SK-N-SH (cell line): Measurements from ENCODE around the gene ZNF597. TPM values are rescaled to one million over a fixed set of nuclear protein-coding genes. Genes with fewer than 3 reads are reported as not detected.
A peak's percentile ranks its signal among the peaks of the same experiment; 100 is the strongest.
"Not testable (repeated sequence)": the region's sequence is repeated elsewhere in the genome, so short reads cannot be mapped to it uniquely, and the experiment has no call there.

ENCODE experiments used
- CTCF ChIA-PET: fragments of 300-600, 350-600 bp; formaldehyde crosslinking; extraction: SDS; loops from one replicate; lab custom pipeline; 2021; lab: Yijun Ruan, JAX
- POLR2A ChIA-PET: fragments of 350-600 bp; sonication (Branson Sonifier 250); formaldehyde crosslinking; extraction: SDS; loops from one replicate; lab custom pipeline; 2020; ENCODE audit warnings: antibody characterized with exemption, inconsistent platforms; lab: Yijun Ruan, JAX
- DNase-seq: peaks from one replicate; pipeline ENCODE4 v3.0.0; 2012
- H2AFZ ChIP-seq: fragments of 200-600 bp; sonication (generic); 2 replicates; pipeline ENCODE4 v1.8.1; 2016; ENCODE audit warnings: antibody characterized with exemption, mild to moderate bottlenecking, low read depth
- H3F3A ChIP-seq: fragments of 200-600 bp; sonication (generic); replicated peaks from 2 replicates; pipeline ENCODE3; 2016; ENCODE audit warnings: antibody characterized with exemption, mild to moderate bottlenecking; ENCODE audit not compliant: insufficient read depth
- H3K27ac ChIP-seq, 2 experiments: fragments of 200-500 bp in 1 of 2; fragments of 200-600 bp in 1 of 2; sonication (Bioruptor generic) in 1 of 2; sonication (generic), shearing (Covaris generic) in 1 of 2; 2 replicates each; pipeline versions ENCODE4 v1.5.1 to v1.6.1; 2014 to 2016; ENCODE audit warnings: low read depth in 2 of 2, inconsistent platforms in 1 of 2, low read length in 1 of 2, mild to moderate bottlenecking in 1 of 2, mixed read lengths in 1 of 2
- H3K27me3 ChIP-seq: fragments of 200-600 bp; sonication (generic), shearing (Covaris generic); 2 replicates; pipeline ENCODE4 v1.6.1; 2016; ENCODE audit warnings: mixed run types; ENCODE audit not compliant: insufficient read depth
- H3K36me3 ChIP-seq, 2 experiments: fragments of 200-500 bp in 1 of 2; fragments of 200-600 bp in 1 of 2; sonication (Bioruptor generic) in 1 of 2; sonication (generic) in 1 of 2; replicated peaks in 1 of 2; 2 replicates each; pipeline versions ENCODE3 to v1.5.1; 2014 to 2016; ENCODE audit warnings: low read length in 1 of 2, mild to moderate bottlenecking in 1 of 2; ENCODE audit not compliant: insufficient read depth in 2 of 2, control insufficient read depth in 1 of 2
- H3K4me1 ChIP-seq, 2 experiments: fragments of 200-500 bp in 1 of 2; fragments of 200-600 bp in 1 of 2; sonication (Bioruptor generic) in 1 of 2; sonication (generic), shearing (Covaris generic) in 1 of 2; 2 replicates each; pipeline versions ENCODE4 v1.5.1 to v1.6.1; 2014 to 2016; ENCODE audit warnings: low read depth in 1 of 2, low read length in 1 of 2, mixed run types in 1 of 2; ENCODE audit not compliant: insufficient read depth in 2 of 2, control insufficient read depth in 1 of 2
- H3K4me2 ChIP-seq: fragments of 200-600 bp; sonication (generic), shearing (Covaris generic); 2 replicates; pipeline ENCODE4 v1.6.1; 2017; ENCODE audit warnings: mixed run types
- H3K4me3 ChIP-seq, 2 experiments: fragments of 200-500 bp in 1 of 2; fragments of 200-600 bp in 1 of 2; sonication (Bioruptor generic) in 1 of 2; sonication (generic), shearing (Covaris generic) in 1 of 2; 2 replicates each; pipeline versions ENCODE4 v1.5.1 to v1.8.1; 2014 to 2016; ENCODE audit warnings: low read depth in 2 of 2, inconsistent platforms in 1 of 2, low read length in 1 of 2, mild to moderate bottlenecking in 1 of 2, mixed read lengths in 1 of 2, moderate library complexity in 1 of 2
- H3K79me2 ChIP-seq: fragments of 200-600 bp; sonication (generic); 2 replicates; pipeline ENCODE4 v1.8.1; 2017; ENCODE audit warnings: mild to moderate bottlenecking; ENCODE audit not compliant: insufficient read depth
- H3K9ac ChIP-seq: fragments of 200-600 bp; sonication (generic); 2 replicates; pipeline ENCODE4 v1.6.1; 2017; ENCODE audit warnings: mixed run types
- H3K9me2 ChIP-seq: fragments of 200-600 bp; sonication (generic); 2 replicates; pipeline ENCODE4 v1.6.1; 2017; ENCODE audit warnings: mixed run types
- H3K9me3 ChIP-seq: fragments of 200-600 bp; sonication (generic); 2 replicates; pipeline ENCODE4 v1.6.1; 2017; ENCODE audit warnings: mixed run types, mild to moderate bottlenecking, moderate library complexity
- H4K20me1 ChIP-seq: fragments of 200-600 bp; sonication (generic); 2 replicates; pipeline ENCODE4 v1.6.1; 2017; ENCODE audit warnings: mild to moderate bottlenecking, mixed run types; ENCODE audit not compliant: insufficient read depth
- FOSL2 ChIP-seq: IDR thresholded peaks from 2 replicates; pipeline ENCODE4 v1.4.0; 2012; ENCODE audit warnings: low read depth, mild to moderate bottlenecking, moderate library complexity, borderline replicate concordance
- FOXJ3 ChIP-seq: sonication (generic); formaldehyde crosslinking; IDR thresholded peaks from 2 replicates; pipeline ENCODE4 v1.5.1; 2020; ENCODE audit warnings: mild to moderate bottlenecking, missing genetic modification reagents
- GABPA ChIP-seq: IDR thresholded peaks from 2 replicates; pipeline ENCODE4 v1.4.0; 2012; ENCODE audit warnings: low read depth, mild to moderate bottlenecking
- GATA2 ChIP-seq: sonication (generic); formaldehyde crosslinking; IDR thresholded peaks from 2 replicates; pipeline ENCODE4 v1.5.0; 2020; ENCODE audit warnings: mild to moderate bottlenecking, missing genetic modification reagents
- MEF2A ChIP-seq: IDR thresholded peaks from 2 replicates; pipeline ENCODE4 v1.4.0; 2012; ENCODE audit warnings: low read depth, borderline replicate concordance
- MXI1 ChIP-seq: IDR thresholded peaks from 2 replicates; pipeline ENCODE4 v1.6.1; 2012; ENCODE audit warnings: mild to moderate bottlenecking, low read depth, low read length, improper control_type of control experiment
- NFIC ChIP-seq: IDR thresholded peaks from 2 replicates; pipeline ENCODE4 v1.4.0; 2012; ENCODE audit warnings: borderline replicate concordance
- NRF1 ChIP-seq: IDR thresholded peaks from 2 replicates; pipeline ENCODE4 v1.6.1; 2012; ENCODE audit warnings: low read depth, mild to moderate bottlenecking, low read length
- RCOR1 ChIP-seq: fragments of 150-350 bp; IDR thresholded peaks from 2 replicates; pipeline ENCODE4 v1.6.1; 2017; ENCODE audit warnings: antibody characterized with exemption, low read length
- RFX5 ChIP-seq: IDR thresholded peaks from 2 replicates; pipeline ENCODE4 v1.6.1; 2012; ENCODE audit warnings: mild to moderate bottlenecking, improper control_type of control experiment, low read length
- SMC3 ChIP-seq: IDR thresholded peaks from 2 replicates; pipeline ENCODE4 v1.6.1; 2012; ENCODE audit warnings: low read depth, low read length, improper control_type of control experiment
- TEAD4 ChIP-seq: IDR thresholded peaks from 2 replicates; pipeline ENCODE4 v1.4.0; 2012; ENCODE audit warnings: mild to moderate bottlenecking, borderline replicate concordance; ENCODE audit not compliant: insufficient read depth
- WGBS: methylation state at CpG from one replicate; pipeline ENCODE4 v1.1.6; 2017; ENCODE audit warnings: low lambda C conversion rate; 5-methylcytosine and 5-hydroxymethylcytosine counted together
- polyA plus RNA-seq, 3 experiments: library from polyadenylated mRNA; depleted of rRNA; stranded (reverse); fragments of >200 nt; gene quantifications; 2 replicates each; pipeline ENCODE4 v1.2.3, GENCODE V29; 2012
- TF ChIP-seq, protein P1 (sequence below): IDR thresholded peaks from 2 replicates; pipeline ENCODE4 v1.4.0; 2012; ENCODE audit warnings: low read depth, borderline replicate concordance
- TF ChIP-seq, protein P2 (sequence below): fragments of 150-350 bp; IDR thresholded peaks from 2 replicates; pipeline ENCODE4 v1.6.1; 2017; ENCODE audit warnings: antibody characterized with exemption, low read length, low read depth, borderline replicate concordance
- TF ChIP-seq, protein P3 (sequence below): fragments of 150-350 bp; IDR thresholded peaks from 2 replicates; pipeline ENCODE4 v1.6.1; 2016; ENCODE audit warnings: mild to moderate bottlenecking, low read depth, low read length

ZNF597 gene
- polyA plus RNA-seq, 1 of the 3 experiments (the other 2 are of a cell fraction): 1.1 TPM

DNA sequence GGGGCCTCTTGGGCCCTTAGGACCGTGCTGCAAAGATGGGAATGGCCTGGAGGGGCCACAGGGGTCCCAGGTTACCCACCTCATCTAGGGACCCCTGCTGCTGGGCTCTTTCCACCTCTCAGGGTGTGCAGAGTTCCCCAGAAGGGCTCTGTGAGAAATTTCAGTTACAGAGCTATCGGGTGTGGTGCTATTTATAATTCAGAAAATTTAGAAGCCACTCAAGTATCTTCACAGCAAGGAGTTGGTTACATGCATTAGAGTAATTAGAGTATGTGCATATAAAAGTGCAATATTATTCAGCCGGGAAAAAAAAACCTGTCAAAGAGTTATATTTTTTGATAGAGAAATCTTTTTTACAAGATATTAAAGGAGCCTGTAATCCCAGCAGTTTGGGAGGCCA is 33.1 kb upstream of the ZNF597 start (continued):
- no peak for TF ChIP-seq SMC3
- no peak for TF ChIP-seq FOXJ3 (CRISPR knock-in tag)

DNA sequence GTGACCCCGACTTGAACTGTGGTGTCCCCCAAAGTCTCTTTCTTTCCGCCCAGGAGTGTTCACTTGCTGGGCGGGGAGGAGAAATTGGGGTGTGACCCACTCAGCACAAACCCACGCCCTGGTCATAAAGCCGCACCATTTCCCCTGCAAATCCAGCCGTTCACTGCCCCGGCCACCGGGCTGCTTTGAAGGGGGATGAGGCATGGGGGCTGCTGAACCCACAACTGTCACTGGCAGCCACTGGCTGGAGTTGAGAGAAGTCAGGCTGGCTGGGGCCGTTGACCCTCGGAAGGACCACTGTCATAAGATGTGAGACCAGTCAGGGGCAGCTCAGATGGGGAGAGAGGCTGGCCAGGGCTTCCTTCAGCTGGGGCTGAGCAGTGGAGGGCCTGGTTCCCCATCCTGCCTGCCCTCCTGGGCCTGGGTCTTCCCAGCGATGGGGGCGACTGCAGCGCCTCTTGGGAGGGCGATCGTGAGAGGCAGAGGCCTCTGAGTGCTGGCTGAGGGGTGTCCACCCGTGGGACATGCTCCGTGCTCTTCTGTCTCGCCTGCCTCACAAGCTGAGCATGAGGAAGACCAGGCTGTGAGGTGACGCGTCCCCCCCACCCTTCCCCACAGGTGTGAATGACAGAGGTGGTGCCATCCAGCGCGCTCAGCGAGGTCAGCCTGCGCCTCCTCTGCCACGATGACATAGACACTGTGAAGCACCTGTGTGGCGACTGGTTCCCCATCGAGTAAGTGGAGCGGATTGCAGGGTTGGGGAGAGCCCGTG is 32.5 kb upstream of the ZNF597 start:
- Histone ChIP-seq H3K4me3 (no peak overlapping the region), H3K4me1 (no peaks in the 10 kb centered on the region; a peak in 1 of 4 replicates), H3K79me2 (peaks cover 88% of the 10 kb centered on the region), H3F3A (no peaks in the 10 kb centered on the region), H3K27me3 (no peaks in the 10 kb centered on the region), H3K9me2 (no peaks in the 10 kb centered on the region), H3K9ac (no peak overlapping the region), H3K4me2 (no peak overlapping the region), H4K20me1 (peaks cover 68% of the 10 kb centered on the region), H3K36me3 (peaks cover 7 to 10% of the 10 kb centered on the region in 2 experiments), H3K27ac (no peak overlapping the region), H2AFZ (no peak overlapping the region), H3K9me3 (no peaks in the 10 kb centered on the region)
- DNase-seq: peak; percentile 9
- CTCF ChIA-PET: no interaction called here
- TF ChIP-seq TEAD4: no peak
- no peak for TF ChIP-seq GATA2 (CRISPR knock-in tag)
- TF ChIP-seq, protein P1, sequence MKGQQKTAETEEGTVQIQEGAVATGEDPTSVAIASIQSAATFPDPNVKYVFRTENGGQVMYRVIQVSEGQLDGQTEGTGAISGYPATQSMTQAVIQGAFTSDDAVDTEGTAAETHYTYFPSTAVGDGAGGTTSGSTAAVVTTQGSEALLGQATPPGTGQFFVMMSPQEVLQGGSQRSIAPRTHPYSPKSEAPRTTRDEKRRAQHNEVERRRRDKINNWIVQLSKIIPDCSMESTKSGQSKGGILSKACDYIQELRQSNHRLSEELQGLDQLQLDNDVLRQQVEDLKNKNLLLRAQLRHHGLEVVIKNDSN: no peak
- TF ChIP-seq NRF1: no peak
- TF ChIP-seq MXI1: no peak
- no peak for TF ChIP-seq GABPA
- no peak for TF ChIP-seq RFX5
- no peak for TF ChIP-seq MEF2A
- no peak for TF ChIP-seq NFIC
- TF ChIP-seq, protein P2, sequence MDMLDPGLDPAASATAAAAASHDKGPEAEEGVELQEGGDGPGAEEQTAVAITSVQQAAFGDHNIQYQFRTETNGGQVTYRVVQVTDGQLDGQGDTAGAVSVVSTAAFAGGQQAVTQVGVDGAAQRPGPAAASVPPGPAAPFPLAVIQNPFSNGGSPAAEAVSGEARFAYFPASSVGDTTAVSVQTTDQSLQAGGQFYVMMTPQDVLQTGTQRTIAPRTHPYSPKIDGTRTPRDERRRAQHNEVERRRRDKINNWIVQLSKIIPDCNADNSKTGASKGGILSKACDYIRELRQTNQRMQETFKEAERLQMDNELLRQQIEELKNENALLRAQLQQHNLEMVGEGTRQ: no peak
- TF ChIP-seq FOSL2: no peak
- TF ChIP-seq, protein P3, sequence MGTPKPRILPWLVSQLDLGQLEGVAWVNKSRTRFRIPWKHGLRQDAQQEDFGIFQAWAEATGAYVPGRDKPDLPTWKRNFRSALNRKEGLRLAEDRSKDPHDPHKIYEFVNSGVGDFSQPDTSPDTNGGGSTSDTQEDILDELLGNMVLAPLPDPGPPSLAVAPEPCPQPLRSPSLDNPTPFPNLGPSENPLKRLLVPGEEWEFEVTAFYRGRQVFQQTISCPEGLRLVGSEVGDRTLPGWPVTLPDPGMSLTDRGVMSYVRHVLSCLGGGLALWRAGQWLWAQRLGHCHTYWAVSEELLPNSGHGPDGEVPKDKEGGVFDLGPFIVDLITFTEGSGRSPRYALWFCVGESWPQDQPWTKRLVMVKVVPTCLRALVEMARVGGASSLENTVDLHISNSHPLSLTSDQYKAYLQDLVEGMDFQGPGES: no peak
- no peak for TF ChIP-seq RCOR1
- POLR2A ChIA-PET: no interaction called here
- WGBS: 90% methylated on average over 13 of the region's 29 CpGs

DNA sequence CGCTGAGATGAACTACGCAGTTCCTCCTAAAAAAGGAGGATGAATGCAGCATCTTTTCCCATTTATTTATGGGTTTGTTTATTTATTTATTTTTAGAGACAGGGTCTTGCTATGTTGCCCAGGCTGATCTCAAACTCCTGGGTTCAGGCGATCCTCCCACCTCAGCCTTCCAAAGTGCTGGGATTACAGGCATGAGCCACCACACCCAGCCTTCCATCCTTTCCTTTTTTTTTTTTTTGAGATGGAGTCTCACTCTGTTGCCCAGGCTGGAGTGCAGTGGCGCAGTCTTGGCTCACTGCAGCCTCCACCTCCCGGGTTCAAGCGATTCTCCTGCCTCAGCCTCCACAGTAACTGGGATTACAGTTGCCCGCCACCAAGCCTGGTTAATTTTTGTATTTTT is 31.6 kb upstream of the ZNF597 start:
- H3K27ac ChIP-seq, CTCF ChIA-PET, POLR2A ChIA-PET, DNase-seq, H3K9ac ChIP-seq, H3K27me3 ChIP-seq, H3K4me2 ChIP-seq, H3K9me2 ChIP-seq, H2AFZ ChIP-seq, H3F3A ChIP-seq, H3K9me3 ChIP-seq, H3K4me3 ChIP-seq, H3K4me1 ChIP-seq, H3K36me3 ChIP-seq: not testable (repeated sequence)
- Histone ChIP-seq H3K79me2 (peaks cover 90% of the 10 kb centered on the region), H4K20me1 (peaks cover 73% of the 10 kb centered on the region)
- 98% methylated on average over 7 of the region's 7 CpGs for WGBS
